Occipital lobe (tissue), 2 donors: ENCODE data around the gene IGFN1. TPM values are rescaled to one million over a fixed set of nuclear protein-coding genes. Genes with fewer than 3 reads are reported as not detected.

ENCODE experiments used
- DNase-seq: peaks from one replicate; lab custom pipeline; 2025; lab: John Stamatoyannopoulos, UW
- total RNA-seq: library from RNA; depleted of rRNA; stranded (reverse); fragments of >200 nt; gene quantifications from one replicate; pipeline ENCODE4 v1.2.3, GENCODE V29; 2014

Gene IGFN1
- total RNA-seq, 1 donor from 2014 or later, result not detected

DNA sequence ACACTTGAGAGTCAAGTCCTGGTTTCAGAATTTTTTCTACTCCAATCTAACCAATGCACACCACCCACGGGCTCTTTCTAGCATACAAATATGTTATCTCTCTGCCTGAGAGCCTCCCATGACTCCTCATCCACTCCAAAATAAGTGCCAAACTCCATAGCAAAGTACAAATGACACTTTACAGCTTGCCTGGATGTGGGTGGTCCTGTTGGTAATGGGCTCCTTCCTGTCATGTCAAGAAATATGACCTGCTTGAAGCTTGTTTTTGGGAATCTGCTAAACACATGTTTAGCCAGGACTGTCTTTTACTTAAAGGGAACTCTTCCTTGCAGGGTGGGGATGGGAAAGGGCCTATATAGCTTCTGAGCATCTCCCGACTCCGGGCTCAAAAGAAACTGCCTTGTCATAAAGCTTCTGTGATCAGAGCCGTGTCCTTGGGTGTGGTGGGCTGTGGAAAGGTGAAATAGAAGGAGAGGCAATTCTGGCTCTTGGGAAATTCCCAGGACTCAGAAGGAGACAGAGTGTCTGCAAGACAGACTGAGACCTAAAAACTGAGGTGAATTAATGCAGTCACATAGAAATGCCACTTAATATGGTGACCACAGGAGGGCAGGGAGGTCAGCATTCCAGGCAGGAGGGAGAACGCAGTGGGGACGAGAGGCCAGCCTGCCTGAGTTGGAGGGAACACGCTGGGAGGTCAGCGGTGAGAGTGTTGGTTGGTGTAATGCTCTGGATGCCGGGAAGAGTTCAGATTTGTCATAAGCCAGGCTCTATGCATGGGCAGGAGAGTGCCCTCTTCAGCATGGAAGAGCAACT, 6.1 kb upstream of the IGFN1 start:
- no peak for DNase-seq

DNA sequence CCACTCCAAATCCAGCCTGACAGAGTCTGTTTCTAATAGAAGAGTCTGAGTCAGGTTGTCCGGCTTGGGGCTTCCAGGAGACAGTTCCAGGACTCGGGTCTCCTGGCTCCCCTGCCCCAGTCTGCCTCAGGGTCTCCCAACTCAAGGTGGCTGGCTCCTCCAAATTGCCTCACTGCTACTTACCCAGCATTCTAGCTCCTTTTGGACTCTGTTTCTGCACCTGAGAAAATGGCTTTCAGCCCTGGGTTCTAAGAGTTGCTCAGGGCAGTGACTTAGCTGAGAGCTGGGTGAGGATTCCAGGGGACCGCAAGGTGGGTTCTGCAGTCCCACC, 5.5 kb upstream of the IGFN1 start:
- no peak for DNase-seq

DNA sequence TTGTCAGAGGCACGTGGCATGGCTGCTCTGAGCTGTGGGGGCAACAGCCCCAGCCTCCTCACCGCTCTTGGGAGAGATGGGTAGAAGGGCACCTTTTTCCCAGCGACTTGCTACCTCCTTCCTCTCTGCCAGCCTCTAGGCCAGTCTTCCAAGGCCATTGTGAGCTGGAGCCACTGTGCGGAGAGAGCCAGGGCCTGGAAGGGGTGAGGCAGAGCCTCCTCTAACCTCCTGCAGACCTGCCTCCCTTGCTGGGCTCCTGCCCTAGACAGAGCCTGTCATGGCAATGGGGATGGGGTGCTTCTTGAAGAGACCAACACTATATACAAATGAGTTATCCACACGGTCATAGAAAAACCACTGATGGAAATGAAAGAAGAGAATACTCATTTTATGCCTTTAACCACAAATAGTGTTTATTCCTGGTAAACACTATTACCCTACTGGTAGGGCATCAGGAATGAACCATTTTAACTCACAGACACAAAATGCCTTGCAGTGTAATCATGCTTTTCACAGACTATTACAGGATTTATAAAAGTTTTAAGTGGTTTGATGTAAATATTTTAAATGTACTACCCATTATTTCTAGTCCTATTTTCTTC, 5.0 kb upstream of the IGFN1 start:
- DNase-seq, result no peak

DNA sequence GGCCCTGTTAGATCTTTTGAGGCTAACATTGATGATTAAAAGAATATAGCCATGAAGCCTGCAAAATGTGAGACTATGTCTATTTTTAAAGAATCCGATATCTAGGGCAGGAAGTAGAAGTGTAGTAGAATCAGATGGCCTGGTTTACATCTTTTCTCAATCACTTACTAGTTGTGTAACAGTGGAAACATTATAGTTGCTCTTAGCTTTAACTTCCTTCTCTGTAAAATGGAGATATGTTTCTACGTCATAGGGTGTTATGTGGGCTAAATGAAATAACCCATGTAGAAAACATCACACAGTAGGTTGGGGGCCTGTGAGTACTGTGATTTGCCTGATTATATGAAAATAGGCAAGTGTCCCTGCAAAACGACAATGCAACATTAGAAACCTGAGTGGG, 4.4 kb upstream of the IGFN1 start:
- no peak for DNase-seq

DNA sequence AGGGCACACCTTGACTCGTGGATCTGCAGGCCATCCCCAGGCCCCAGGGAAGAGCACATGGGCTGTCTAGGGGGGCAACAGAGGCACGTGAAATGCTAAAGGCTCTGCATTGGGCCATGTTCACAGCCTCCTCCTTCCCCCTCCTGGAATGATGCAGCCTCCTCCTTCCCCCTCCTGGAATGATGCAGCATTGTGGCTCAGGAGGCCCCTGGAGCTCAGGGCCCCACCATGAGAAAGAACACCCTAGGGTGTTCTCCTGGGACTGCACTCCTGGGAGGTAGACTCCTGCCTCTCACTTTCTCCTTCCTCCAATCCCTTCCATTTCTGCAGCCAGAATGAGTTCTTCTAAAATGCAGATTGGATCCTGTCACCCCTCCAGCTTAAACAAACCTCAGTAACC, 1.5 kb upstream of the IGFN1 start:
- no peak for DNase-seq

DNA sequence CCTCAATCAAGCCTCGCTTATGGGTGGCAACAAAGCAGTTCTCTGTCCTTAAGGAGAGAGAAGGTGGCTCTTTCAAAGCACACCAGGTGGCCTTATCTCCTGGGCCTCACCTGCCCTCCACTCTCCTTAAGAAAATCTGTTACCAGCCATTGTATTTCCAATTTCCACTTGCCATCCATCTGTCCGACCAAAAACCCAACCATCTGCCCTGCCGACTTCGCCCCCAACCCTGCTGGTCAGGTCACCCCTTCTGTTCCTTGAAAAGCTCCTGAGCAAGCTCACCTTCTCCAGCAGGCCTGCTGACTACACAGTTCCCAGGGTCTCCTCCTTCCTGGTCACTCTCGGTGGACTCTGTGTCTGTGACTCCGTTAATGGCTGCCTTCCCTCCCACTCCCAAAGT, 619 bp upstream of the IGFN1 start:
- DNase-seq, result no peak

DNA sequence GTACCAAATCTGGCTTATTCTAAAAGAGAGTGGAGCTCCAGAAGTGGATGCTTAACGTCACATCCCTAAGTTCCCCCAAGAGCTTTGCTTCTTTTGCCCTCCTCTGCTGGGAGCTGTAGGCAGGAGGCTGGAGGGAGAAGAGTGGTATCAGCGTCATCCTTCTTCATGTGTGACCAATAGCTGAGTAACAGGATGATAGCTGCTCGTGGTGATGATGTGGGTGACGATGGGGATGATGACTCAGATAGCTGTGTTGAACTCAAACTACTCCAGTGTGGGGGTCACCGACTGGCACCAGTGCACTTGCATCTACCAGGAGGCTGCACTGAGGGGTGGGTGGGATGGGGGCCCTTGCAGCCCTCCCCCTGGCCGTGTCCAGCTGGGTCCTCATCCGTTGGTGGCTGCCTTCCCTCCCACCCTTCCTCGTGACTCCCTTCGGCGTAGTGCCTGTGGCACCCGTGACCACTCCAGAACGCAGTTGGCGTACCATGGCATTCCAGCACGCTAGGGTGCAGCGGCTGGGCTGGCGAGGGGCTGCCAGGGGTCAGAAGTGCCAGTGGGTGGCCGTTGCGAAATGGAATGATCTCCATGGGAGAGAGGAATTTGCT, 1.1 kb downstream of the IGFN1 start:
- no peak for DNase-seq

DNA sequence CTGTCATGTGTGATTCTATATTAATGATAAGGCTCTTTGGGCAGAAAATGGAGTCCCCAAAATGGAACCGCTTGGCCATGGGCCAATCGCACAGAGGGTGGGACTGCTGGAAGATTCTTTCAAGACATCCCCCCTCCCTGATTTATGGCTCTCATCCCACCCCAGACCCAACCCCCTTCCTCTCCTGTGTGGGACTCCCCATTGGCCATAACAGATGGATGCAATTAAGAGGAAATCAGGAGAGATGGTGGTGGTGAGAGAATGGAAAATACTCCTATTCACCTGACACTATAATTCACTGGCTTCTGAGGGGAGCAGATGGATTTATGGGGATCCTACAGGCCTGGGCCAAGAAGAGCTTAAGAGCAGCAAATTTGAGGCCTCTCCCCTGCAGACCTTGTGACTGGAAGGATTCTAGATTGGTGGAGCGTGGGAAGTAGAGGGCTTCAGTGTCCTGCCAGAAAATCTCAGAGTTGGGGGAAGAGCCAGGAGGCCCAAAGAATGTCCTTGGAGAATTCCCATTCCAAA, 1.7 kb downstream of the IGFN1 start:
- DNase-seq, result no peak

DNA sequence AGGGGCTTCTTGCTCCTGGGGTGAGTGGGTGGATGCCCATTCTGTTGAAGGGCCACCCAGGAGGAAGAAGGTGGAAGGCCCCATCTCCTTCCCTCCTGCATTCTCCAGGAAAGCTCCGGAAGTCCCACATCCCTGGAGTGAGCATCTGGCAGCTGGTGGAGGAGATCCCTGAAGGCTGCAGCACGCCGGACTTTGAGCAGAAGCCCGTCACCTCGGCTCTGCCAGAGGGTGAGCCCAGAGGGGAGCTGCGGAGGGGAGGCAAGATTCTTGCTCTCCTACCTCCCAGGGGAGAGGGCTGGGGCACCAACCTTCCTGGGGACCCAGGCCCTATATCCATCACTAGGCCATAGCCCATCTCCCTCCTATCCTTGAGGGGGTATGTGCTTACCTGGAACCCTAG, 3.4 kb downstream of the IGFN1 start:
- no peak for DNase-seq

DNA sequence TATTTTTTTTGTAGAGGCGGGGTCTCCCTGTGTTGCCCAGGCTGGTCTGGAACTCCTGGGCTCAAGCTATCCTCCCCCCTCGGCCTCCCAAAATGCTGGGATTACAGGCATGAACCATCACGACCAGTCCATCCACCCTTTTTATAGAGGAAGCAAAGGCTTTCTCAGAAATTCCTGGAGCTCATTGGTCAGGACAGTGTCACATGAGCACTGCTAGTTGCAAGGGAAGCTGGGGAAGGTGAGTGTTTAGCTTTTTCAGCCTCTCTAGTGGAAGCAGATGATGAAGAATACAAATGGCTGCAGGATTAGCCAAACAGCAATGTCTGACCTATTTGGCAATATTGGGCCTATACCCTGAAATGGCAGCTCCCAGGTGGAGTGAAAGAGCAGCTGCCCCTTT, 8.0 kb downstream of the IGFN1 start:
- no peak for DNase-seq

DNA sequence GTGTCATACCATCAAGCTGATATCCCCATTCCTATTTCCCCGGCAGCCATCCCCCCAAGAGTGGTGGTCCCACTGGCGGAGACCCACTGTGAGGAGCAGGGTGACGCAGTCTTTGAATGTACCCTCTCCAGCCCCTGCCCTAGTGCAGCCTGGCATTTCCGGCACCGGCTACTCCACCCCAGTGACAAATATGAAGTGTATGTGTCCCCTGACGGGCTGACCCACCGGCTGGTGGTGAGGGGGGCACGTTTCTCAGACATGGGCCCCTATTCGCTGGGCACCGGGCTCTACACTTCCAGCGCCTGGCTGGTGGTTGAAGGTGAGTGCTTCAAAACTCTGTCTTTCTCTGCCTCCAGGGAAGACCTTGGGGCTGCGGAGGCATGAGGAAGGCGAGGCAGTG, 14.4 kb downstream of the IGFN1 start:
- DNase-seq, result no peak

DNA sequence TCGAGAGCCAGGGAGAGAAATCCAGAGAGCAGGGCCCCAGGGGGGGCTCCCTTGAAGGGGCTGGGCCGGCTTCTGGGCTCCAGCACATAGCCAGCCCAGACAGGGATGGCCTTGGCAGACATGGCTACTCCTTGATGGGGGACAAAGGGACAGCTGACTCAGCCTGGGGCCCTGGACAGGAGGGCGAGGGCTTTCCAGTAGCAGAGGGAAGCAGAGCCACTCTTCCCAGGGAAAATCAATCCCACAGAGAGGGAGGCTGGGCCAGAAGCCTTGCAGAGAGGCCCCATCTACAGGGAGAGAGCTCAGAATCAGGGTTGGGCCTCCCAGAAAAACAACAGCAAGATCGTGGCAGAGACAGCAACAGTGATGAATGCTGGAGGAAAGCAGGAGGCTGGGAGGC, 15.6 kb downstream of the IGFN1 start:
- no peak for DNase-seq

DNA sequence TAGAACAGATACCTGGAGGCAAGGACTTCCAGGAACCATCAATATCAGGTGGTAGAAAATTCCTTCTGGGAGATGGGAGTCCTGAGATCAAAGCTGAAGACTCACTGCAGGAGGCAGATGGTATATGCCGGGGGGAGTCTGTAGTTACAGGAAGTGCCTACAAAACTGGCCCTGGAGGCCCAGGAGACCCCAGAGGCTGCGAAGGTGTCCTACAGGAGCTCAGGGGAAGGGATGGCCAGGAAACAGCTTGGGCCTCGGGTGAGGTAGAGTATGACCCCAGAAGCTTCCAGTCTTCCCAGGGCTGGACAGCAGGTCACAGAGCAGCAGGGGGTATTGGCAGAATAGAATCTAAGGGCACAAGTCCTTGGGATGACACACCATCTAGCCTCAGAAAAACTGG, 16.4 kb downstream of the IGFN1 start:
- DNase-seq, result no peak

DNA sequence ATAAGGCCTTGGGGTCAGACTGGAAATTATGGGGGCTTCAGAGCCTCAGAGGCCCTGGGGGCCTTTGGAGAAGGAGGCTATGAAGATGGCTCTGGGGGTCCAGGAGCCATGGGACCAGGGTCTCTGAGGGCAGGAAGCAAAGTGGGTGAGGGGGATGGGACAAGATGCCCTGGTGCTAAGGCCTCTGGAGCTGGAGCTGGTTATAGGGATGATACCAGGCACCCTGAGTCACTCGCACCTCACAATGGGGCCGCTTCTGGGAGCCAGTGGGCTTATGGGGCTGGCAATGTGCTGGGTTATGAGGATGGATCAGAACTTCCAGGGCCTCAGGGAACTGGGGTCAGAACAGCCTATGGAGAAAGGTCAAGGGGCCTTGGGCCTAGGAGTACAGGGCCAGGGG, 17.6 kb downstream of the IGFN1 start:
- no peak for DNase-seq

DNA sequence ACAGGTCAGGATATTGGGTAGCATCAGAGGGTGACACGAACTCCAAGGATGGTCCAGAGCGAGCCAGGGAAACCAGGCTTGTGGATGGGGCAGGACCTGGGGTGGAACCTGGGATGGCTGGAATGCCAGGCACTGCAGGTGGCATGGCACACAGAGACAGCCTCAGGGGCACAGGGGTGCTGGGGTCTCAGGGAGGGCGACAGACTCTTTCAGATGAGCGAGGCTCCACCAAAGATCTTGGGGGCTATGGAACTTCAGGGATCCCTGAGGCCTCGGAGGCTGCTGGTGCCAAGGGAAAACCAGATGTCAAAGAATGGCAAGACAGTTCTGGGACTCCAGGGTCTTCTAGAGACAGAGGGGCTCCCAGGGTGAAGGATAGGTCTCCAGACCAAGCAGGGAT, 21.4 kb downstream of the IGFN1 start:
- DNase-seq, result no peak

DNA sequence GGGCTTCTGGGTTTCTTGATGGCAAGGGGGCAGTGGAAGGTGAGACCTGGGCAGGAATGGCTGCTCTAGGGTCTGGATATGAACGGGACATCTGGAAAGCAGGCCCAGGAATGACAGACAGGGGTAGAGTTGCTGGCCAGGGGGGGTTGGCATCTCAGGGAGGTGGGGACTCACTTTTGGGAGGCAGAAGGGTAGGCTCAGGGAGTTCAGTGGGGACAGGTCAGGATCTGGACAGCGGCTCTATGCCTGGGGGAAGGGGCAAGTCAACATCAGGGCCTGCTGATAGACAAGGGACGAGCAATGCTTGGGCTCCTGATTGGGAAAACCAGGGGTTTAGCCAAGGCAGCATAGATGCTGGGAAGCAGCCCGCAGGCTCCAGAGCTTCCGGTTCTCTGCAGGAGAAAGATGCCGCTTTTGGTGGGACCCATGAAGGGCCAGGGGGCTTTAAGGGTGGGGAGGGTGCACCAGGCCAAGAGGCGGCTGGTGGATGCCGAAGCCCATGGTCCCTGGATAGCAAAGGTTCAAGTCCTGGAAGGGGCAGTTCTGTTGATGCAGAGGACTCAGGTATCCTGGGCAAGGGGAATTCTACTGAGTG, 21.9 kb downstream of the IGFN1 start:
- no peak for DNase-seq

DNA sequence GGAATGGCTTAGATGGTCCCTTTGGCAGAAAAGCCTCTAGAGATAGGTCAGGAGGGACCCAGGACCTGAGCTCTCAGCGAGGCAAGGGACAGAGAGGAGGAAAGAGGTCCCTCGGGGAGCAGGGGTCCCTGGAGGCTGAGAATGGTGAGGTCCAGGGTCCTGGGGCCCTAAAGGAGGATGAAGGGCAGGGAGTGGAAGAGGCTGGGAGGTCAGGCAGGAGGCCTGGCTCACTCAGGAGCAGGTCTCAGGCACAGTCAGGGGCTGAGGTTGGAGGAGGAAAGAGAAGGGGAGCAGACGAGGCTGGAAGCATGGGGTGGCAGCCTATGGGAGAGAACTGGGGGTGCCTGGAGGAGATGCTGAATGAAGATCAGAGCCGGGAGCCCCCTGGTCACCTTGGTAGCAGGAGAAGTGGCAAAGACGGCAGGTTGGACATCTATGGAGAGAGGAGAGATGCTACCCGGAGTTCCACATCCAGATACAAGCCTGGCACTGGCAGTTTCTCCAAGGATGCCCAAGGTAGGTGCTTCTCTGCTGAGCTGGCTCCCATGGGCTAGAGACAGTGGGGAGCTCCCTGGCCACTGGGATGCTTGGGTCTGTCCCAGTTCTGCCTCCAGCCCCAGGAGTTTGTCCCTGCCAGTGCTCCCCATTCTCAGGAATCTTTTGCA, 22.6 kb downstream of the IGFN1 start:
- DNase-seq, result no peak

DNA sequence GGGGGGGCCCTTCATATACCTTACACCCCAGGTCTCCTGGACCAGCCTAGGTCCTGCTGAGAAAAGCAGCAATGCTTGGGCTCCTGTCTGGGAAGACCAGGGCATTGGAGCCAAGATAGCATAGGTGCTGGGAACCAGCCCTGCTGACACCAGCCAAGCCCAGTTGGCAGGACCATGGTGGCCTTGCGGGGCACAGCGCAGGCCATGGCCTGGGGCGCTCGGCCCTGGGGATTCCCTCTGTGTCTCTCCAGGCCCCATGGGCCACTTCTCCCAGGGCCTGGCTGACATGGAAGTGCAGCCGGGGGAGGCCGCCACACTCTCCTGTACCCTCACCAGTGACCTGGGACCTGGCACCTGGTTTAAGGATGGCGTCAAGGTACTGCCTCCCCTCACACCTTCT, 23.3 kb downstream of the IGFN1 start:
- DNase-seq, result no peak

DNA sequence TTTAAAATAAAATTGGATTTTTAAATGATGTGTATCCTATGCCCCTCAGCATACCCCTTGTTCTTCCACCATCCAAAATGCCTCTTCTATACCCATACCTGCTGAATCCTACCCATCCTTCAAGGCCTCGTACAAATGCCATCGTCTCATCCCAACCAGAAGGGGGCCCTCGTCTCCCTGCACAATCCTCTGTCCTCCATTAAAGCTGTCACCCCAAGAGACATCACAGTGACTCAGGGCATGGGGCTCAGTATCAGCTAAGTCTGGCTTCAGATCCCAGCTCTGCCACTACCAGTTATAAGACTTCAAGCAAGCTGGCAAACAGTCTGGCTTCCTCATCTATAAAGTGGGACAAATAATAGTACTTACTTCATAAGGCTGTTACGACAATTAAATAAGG, 23.8 kb downstream of the IGFN1 start:
- DNase-seq, result no peak

DNA sequence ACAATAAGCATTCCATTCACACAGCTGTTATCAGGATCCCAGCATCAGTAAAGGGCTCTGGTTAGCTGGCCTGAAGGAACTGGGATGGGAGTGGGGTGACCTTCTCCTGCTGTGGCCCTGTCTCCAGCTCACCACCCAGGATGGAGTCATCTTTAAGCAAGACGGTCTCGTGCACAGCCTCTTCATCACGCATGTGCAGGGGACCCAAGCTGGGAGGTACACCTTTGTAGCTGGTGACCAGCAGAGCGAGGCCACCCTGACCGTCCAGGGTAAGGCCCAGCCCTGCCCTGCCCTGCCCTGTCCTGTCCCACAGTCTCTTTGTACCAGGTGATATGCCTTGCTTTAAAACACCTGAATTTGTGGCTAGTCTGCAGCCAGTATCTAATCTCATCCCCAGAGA, 24.3 kb downstream of the IGFN1 start:
- no peak for DNase-seq

DNA sequence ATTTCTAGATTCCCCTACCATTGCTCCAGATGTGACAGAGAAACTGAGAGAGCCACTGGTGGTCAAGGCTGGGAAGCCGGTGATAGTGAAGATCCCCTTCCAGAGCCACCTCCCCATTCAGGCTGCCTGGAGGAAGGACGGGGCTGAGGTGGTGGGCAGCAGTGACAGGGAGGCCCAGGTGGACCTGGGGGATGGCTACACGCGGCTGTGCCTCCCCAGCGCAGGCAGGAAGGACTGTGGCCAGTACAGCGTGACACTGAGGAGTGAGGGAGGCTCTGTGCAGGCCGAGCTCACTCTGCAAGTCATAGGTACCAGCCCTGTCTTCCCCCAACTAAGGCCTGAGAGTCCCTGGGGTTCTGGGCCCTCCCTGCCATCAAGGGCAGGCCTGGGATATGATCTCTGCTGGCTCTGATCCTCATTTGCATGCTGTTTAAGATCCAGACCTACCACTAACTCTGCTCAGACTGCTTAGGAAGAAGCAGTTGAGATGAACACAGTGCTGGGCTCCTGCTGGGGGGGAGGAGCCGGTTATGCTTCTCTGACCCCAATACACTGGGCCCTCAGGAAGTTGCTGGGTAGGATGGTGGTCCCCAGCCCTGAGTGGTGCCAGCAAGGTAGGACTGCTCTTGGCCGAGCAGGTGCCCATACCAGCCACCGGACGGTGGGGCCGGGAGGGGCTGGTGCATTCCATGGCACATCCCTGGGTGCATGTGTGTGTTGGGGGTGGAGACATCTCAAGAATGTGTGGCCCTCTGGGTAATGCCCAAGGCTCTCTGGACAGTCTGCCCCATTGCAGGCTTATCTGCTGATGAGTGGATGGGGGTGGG, 25.1 kb downstream of the IGFN1 start:
- no peak for DNase-seq
